HCEC 1CT (cell line): ENCODE data around the gene TEX55.
"Not testable (repeated sequence)": the region's sequence is repeated elsewhere in the genome, so short reads cannot be mapped to it uniquely, and the experiment has no call there.

Experiments
- DNase-seq: peaks from one replicate; pipeline ENCODE4 v3.0.0-alpha.2; 2017

Gene TEX55

DNA sequence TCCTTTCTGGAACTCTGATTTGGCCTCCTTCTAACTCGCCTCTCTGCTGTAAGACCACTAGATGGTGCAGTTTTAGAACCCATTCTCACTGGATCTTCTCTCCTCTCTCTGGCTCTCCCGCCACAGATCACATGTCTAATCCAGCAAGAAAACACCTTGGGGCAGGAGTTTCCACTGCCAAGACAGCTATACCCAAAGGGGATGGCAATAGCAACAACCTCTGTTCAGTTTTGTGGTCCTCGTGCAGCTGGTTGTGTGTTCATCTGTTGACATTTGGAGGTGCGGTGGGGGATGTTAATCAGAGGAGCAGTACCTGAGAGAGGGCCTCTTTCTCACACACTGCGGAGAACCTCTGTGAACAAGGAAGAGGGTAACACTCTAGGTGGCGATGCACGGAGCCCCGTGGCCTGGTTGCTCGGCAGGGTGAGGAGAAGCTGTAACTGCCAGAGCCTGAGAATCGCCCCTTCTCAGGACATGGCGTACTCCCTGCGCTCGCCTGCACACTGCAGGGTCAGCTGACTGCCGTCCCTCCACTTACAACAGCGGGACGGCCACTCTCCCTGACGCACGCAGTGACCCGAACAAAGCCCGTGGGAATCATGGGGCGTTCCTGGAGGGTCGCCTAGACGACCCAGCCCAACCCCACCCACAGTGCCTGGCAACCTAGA, at the start of gene TEX55:
TEX55 (plus strand) TSS at position 666 of the 668 bp plus-strand sequence. CDS start 25 bp downstream, outside the sequence.
- peak; percentile 48 for DNase-seq

DNA sequence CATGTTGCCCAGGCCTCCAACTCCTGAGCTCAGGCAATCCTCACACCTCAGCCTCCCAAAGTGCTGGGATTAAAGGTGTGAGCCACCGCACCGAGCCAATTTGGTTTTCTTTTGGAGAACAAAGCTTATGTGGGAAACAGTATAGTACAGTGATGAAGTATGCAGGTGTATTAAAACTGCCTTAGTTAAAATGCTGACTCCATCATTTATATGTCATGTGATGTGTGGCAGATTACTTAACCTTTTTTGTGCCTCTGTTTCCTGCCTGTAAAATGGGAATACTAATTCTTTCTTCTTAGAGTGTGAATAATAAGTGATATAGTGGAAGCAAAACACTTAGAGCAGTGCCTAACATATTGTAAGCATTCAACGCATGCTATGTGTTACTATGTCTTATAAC, 48.0 kb upstream of the TEX55 start:
- DNase-seq = no peak

GRCh38 chr3:119098619-119099222, 47.2 kb upstream of the TEX55 start:
- DNase-seq = peak; percentile 23

DNA sequence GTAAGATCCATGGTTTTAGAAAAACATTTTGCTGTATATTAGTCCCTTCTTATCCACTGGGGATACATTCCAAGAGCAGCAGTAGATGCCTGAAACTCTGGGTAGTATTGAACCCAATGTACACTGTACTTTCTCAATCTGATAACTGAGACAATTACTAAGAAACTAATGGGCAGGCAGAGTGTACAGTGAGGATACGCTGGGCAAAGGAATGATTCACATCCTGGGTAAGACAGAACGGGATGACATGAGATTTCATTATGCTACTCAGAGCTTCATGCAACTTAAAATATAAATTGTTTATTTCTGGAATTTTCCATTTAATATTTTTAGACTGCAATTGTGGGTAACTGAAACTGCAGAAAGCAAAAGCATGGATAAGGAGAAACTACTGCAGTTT, 46.2 kb upstream of the TEX55 start:
- no peak for DNase-seq

DNA sequence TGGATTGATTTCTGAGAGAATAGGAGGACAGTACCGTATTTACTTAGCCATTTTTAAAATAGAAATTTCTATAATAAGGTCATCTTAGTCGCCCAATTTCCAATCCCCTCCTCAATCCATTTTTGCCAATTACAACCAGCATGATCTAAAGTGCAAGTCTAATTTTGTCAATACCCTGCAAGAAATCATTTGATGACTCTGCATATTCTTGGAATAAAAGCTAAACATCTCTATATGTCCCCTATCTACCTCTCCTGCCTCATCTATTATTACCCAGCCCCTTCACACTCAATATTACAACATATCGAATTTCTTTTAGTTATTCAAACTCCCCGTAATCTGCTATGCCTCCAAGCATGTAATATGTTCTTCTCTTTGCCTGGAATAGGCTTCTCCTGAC, 41.9 kb upstream of the TEX55 start:
- DNase-seq = no peak

DNA sequence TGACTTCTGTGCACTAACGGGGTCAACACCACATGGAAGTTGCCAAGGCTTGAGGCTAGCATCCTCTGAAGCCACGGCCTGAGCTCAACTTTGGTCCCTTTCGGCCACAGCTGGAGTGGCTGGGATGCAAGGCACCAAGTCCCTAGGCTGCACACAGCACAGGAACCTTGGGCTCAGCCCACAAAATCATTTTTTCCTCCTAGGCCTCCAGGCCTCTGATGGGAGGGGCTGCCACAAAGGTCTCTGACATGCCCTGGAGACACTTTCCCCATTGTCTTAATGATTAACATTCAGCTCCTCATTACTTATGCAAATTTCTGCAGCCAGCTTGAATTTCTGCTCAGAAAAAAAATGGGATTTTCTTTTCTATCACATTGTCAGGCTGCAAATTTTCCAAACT, 27.6 kb upstream of the TEX55 start:
- DNase-seq = not testable (repeated sequence)

- no peak for DNase-seq
Measured at GRCh38 chr3:119120480-119120879, 25.5 kb upstream of the TEX55 start.

DNA sequence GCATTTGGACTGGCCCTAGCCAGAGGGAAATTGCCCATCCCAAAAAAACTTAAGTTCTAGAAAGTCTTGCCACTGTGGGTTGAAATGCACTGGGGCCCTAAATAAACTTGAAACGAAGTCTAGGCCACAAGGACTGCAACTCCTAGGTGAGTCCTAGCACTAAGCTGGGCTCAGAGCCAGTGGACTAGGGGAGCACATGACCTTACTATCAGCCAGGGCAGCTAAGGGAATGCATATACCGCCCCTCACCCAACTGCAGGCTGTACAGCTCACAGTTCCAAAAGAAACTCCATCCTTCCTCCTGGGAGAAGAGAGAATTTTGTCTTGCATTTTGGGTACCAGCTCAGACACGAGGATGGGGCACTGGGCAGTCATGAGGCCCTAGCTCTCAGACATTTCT, 23.6 kb upstream of the TEX55 start:
- no peak for DNase-seq

DNA sequence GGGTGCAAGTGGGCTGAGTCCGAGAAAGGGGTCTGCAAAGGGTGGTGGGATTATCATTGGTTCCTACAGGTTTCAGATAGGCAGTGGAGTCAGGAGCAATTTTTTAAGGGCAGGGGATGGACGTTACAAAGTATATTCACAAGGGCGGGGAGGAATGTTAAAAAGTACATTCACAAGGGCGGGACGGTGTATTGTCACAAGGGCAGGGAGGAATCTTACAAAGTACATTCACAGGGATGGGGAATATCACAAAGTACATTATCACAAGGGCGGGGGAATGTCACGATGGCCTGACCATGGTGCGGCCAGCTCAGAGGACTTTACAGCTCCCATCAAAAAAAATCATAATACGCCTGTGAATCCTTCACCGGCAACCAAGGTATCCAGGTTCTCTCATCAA, 20.6 kb upstream of the TEX55 start:
- no peak for DNase-seq

DNA sequence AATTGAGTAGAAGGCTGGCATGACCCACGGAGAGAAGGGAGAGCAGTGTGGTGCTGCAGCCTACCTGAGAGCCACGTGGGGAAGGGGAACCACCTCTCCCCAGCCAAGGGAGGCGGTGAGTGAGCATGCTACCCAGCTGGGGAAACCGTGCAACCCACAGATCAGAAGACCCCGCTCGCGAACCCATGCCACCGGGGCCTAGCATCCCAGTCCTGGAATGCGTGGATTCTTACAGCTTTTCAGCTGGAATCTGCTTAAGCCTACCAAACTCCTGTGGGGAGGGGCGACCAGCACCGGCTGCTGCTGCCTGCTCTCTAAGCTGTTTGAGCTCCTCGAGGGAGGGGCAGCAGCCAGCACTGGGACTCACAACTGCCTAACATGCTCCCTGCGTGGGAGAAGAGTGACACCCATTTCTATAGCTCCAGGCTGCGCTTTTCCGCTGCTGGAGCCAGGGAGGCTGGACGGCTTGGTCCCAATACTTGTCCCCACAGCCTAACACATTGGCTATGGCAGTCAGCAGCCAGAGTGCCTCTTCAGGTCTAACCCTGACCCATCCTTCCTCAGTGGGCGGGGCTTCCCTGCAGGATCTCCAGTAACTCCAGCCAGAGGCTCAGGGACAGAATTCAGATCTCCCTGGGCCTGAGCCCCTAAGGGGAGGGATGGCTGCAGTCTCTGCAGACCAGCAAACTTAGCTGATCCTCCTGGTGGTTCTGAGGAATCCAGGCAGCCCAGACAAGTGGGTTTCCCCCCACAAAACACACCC, 20.0 kb upstream of the TEX55 start:
- no peak for DNase-seq

- not testable (repeated sequence) for DNase-seq
Measured at GRCh38 chr3:119130291-119130690, 15.7 kb upstream of the TEX55 start.

DNA sequence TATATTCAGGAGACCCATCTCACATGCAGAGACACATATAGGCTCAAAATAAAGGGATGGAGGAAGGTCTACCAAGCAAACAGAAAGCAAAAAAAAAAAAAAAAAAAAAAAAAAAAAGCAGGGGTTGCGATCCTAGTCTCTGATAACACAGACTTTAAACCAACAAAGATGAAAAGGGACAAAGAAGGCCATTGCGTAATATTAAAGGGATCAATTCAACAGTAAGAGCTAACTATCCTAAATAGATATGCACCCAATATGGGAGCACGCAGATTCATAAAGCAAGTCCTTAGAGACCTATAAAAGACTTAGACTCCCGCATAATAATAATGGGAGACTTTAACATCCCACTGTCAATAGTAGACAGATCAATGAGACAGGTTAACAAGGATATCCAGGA, 13.7 kb upstream of the TEX55 start:
- DNase-seq = not testable (repeated sequence)

DNA sequence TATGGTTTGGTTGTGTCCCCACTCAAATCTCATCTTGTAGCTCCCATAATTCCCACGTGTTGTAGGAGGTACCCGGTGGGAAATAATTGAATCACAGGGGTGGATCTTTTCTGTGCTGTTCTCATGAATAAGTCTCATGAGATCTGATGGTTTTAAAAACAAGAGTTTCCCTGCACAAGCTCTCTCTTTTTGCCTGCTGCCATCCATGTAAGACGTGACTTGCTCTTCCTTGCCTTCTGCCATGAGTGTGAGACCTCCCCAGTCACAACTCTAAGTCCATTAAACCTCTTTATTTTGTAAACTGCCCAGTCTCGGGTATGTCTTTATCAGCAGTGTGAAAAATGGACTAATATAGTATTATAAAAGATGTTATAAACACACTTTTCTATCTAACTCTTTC, 6.6 kb upstream of the TEX55 start:
- DNase-seq = not testable (repeated sequence)

DNA sequence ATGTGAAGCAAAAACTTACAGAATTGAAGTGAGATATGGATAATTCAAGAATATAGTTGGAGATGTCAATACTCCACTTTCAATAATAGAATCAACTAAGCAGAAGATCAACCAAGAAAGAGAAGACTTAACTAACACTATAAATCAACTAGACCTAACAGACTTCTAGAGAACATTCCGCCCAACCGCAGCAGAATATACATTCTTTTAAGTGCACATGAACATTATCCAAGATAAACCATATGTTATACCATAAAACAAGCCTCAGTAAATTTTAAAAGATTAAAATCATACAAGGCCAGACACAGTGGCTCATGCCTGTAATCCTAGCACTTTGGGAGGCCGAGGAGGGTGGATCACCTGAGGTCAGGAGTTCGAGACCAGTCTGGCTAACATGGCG, 5.5 kb upstream of the TEX55 start:
- DNase-seq = no peak

GRCh38 chr3:119145128-119145499, 851 bp upstream of the TEX55 start:
- DNase-seq = no peak

GRCh38 chr3:119146578-119147375, 812 bp downstream of the TEX55 start:
- no peak for DNase-seq

DNA sequence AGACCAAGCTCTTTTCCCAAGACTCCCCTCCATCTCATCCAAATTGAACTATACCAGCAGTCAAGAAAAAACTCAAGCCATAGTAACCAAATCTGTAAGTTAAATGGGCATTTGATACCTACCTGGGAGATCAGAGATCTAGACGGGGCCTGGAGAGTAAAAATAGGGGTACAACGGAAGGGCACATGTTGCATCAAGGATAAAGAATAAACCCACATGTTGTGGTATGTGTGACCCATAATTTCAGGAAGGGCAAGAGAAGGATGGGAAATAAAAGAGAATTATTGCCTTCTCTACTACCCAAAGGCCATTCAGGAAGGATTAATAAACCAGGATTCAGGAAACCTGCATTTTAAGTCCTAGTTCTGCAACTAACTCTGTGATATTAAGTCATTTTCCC, 1.5 kb downstream of the TEX55 start:
- no peak for DNase-seq

GRCh38 chr3:119148493-119149180, 2.7 kb downstream of the TEX55 start:
- DNase-seq = peak; percentile 56

- DNase-seq = peak; percentile 75
Measured at GRCh38 chr3:119149484-119149883, 3.5 kb downstream of the TEX55 start.

GRCh38 chr3:119156868-119157267, 10.9 kb downstream of the TEX55 start:
- DNase-seq = no peak

DNA sequence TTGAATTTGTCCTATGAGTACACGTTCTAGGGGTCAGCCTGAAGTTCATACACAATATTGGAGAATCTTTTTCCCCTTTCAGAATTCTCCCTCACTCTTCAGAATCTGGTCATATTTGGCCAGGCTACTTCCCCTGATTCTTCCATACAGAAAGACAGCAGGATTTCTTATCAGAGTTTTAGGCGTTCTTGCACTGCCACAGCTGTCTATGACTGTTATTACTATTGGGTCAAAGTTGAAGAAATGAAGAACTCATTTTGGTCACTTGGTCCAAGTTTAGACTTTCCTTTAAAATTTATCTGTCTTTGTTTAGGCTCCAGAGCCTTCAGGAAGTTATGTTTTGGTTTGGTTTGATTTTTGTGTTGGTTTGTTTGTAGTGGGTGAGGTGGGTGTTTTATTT, 12.0 kb downstream of the TEX55 start:
- DNase-seq = no peak

DNA sequence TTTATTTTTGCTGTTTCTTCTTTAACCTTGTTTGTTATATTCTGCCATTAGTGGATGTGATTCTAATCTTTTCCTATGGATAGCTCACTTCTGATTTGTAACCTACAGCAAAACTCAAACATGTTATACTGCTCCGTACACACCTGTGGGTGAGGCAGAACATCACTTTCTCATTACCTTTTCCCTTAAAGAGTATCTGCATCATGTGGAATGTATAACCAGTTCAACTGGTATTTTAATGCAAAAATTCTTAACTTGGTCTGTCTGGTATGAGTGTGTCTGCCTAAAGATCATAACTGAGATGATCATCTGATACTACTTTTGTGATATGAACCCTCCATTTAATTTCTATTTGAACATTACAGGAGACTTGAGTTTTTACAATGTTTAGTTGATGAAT, 14.4 kb downstream of the TEX55 start:
- no peak for DNase-seq

- DNase-seq = no peak
Measured at GRCh38 chr3:119160815-119161214, 14.8 kb downstream of the TEX55 start.
